Measurements from ENCODE around the gene ZNF275.

DNA sequence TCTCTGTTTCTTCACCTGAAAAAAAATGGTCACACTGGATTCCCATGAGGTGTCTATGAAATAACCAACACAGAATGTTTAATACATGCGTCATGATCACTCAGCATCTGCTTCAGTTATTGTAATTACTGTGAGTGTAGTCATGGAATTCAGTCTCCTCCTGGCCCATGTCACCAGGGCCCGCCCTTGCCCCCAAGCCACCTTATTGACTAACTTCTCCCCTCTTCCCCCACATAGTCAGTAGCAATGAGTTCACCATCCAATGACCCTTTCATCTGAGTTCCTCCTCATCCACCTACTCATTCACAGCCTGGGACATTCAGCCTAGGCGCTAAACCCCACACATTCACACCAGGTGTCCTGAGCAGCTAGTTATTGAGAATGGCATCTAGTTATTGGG, 28.0 kb upstream of the ZNF275 start:
- TF ChIP-seq, protein P1, sequence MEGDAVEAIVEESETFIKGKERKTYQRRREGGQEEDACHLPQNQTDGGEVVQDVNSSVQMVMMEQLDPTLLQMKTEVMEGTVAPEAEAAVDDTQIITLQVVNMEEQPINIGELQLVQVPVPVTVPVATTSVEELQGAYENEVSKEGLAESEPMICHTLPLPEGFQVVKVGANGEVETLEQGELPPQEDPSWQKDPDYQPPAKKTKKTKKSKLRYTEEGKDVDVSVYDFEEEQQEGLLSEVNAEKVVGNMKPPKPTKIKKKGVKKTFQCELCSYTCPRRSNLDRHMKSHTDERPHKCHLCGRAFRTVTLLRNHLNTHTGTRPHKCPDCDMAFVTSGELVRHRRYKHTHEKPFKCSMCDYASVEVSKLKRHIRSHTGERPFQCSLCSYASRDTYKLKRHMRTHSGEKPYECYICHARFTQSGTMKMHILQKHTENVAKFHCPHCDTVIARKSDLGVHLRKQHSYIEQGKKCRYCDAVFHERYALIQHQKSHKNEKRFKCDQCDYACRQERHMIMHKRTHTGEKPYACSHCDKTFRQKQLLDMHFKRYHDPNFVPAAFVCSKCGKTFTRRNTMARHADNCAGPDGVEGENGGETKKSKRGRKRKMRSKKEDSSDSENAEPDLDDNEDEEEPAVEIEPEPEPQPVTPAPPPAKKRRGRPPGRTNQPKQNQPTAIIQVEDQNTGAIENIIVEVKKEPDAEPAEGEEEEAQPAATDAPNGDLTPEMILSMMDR (IDR thresholded peaks at IDR 0.05) = no peak
- TF ChIP-seq POLR2A (IDR thresholded peaks at IDR 0.05) = no peak
